Liver (tissue), 9 donors: ENCODE measurements around the gene SYNJ1. TPM values are rescaled to one million over a fixed set of nuclear protein-coding genes. Genes with fewer than 3 reads are reported as not detected.

Experiments
- DNase-seq: peaks from one replicate; pipeline ENCODE4 v3.0.0-alpha.2; 2017; ENCODE audit warnings: low spot score
- H3K27ac ChIP-seq, 2 donors: one replicate each; pipeline ENCODE4 v1.7.0; 2013; ENCODE audit warnings: inconsistent platforms in 2 of 2, low read length in 2 of 2, control low read depth in 1 of 2, low read depth in 1 of 2, mild to moderate bottlenecking in 1 of 2
- H3K27me3 ChIP-seq, 4 donors: one replicate each; pipeline versions ENCODE4 v1.6.1 to v1.7.0; 2013; ENCODE audit warnings: low read length in 3 of 4, inconsistent platforms in 1 of 4, mild to moderate bottlenecking in 1 of 4, moderate library complexity in 1 of 4; ENCODE audit not compliant: control insufficient read depth in 4 of 4, insufficient read depth in 4 of 4
- H3K36me3 ChIP-seq, 4 donors: one replicate each; pipeline versions ENCODE4 v1.6.1 to v1.7.0; 2013; ENCODE audit warnings: low read length in 3 of 4, mild to moderate bottlenecking in 3 of 4, low read depth in 1 of 4, moderate library complexity in 1 of 4; ENCODE audit not compliant: control insufficient read depth in 4 of 4, insufficient read depth in 3 of 4
- H3K4me1 ChIP-seq, 4 donors: one replicate each; pipeline versions ENCODE4 v1.6.1 to v1.7.0; 2013; ENCODE audit warnings: low read length in 3 of 4, mild to moderate bottlenecking in 3 of 4, moderate library complexity in 1 of 4; ENCODE audit not compliant: control insufficient read depth in 4 of 4, insufficient read depth in 4 of 4
- H3K4me3 ChIP-seq, 3 donors: one replicate each; pipeline versions ENCODE4 v1.6.1 to v1.7.0; 2013; ENCODE audit warnings: low read length in 3 of 3, control low read depth in 1 of 3, low read depth in 1 of 3, mild to moderate bottlenecking in 1 of 3
- H3K9ac ChIP-seq, 2 donors: one replicate each; pipeline ENCODE4 v1.7.0; 2013; ENCODE audit warnings: low read length in 2 of 2, mild to moderate bottlenecking in 2 of 2, moderate library complexity in 2 of 2, control low read depth in 1 of 2, low read depth in 1 of 2
- H3K9me3 ChIP-seq, 4 donors: one replicate each; pipeline versions ENCODE4 v1.6.1 to v1.7.0; 2013; ENCODE audit warnings: low read length in 3 of 4; ENCODE audit not compliant: control insufficient read depth in 4 of 4
- ATF3 ChIP-seq: IDR thresholded peaks from 2 replicates; pipeline ENCODE4 v1.6.1; 2016; ENCODE audit warnings: antibody characterized with exemption
- EGR1 ChIP-seq, 2 donors: IDR thresholded peaks; 2 replicates each; pipeline ENCODE4 v1.6.1; 2016 to 2018; ENCODE audit warnings: antibody characterized with exemption in 2 of 2, low read depth in 2 of 2
- FOXA2 ChIP-seq: IDR thresholded peaks from 2 replicates; pipeline ENCODE4 v1.6.1; 2016; ENCODE audit warnings: antibody characterized with exemption
- GABPA ChIP-seq, 2 donors: IDR thresholded peaks in 1 of 2; conservative IDR thresholded peaks in 1 of 2; 2 replicates each; pipeline ENCODE4 v1.6.1; 2016; ENCODE audit warnings: antibody characterized with exemption in 2 of 2, mild to moderate bottlenecking in 1 of 2, moderate library complexity in 1 of 2
- HNF4A ChIP-seq, 2 donors: conservative IDR thresholded peaks; 2 replicates each; pipeline ENCODE4 v1.6.1; 2016; ENCODE audit warnings: antibody characterized with exemption in 2 of 2, mild to moderate bottlenecking in 2 of 2
- HNF4G ChIP-seq: IDR thresholded peaks from 2 replicates; pipeline ENCODE4 v1.6.1; 2016; ENCODE audit warnings: antibody characterized with exemption
- JUND ChIP-seq, 2 donors: IDR thresholded peaks; 2 replicates each; pipeline ENCODE4 v1.6.1; 2016; ENCODE audit warnings: antibody characterized with exemption in 2 of 2
- NR2F2 ChIP-seq: IDR thresholded peaks from 2 replicates; pipeline ENCODE4 v1.6.1; 2016; ENCODE audit warnings: antibody characterized with exemption
- RAD21 ChIP-seq, 2 donors: IDR thresholded peaks; 2 replicates each; pipeline ENCODE4 v1.6.1; 2016; ENCODE audit warnings: antibody characterized with exemption in 2 of 2, mild to moderate bottlenecking in 2 of 2
- REST ChIP-seq: IDR thresholded peaks from 2 replicates; pipeline ENCODE4 v1.6.1; 2016; ENCODE audit warnings: antibody characterized with exemption, mild to moderate bottlenecking
- SP1 ChIP-seq: IDR thresholded peaks from 2 replicates; pipeline ENCODE4 v1.6.1; 2018; ENCODE audit warnings: antibody characterized with exemption, mild to moderate bottlenecking
- TAF1 ChIP-seq: conservative IDR thresholded peaks from 2 replicates; pipeline ENCODE4 v1.6.1; 2016; ENCODE audit warnings: antibody characterized with exemption, mild to moderate bottlenecking
- YY1 ChIP-seq: IDR thresholded peaks from 2 replicates; pipeline ENCODE4 v1.6.1; 2016; ENCODE audit warnings: antibody characterized with exemption, mild to moderate bottlenecking
- WGBS: extraction: QIAGEN DNeasy Blood & Tissue Kit; methylation state at CpG from one replicate; pipeline ENCODE4 v1.1.7; 2013; 5-methylcytosine and 5-hydroxymethylcytosine counted together
- polyA plus RNA-seq, 2 donors: library from polyadenylated mRNA; stranded (reverse) in 1 of 2; unstranded in 1 of 2; fragments of 200-250 nt in 1 of 2; fragments of >200 nt in 1 of 2; fragmentation: Nextera tagmentation in 1 of 2; extraction: Ambion mirVana in 1 of 2; gene quantifications; one replicate each; pipeline versions ENCODE4 v1.2.1 to v1.2.3, GENCODE V29; 2013 to 2015
- total RNA-seq, 2 donors: library from RNA; depleted of rRNA; stranded (reverse); fragments of >200 nt; gene quantifications; one replicate each; pipeline ENCODE4 v1.2.3, GENCODE V29; 2014
- TF ChIP-seq, protein P1 (sequence below): fragments of 150-350 bp; IDR thresholded peaks from 2 replicates; pipeline ENCODE4 v1.5.1; 2017; ENCODE audit warnings: improper control_type of control experiment, low read depth, low read length; ENCODE audit not compliant: missing input control
- donor health status: healthy.
- donor health status: healthy.
- donor health status: healthy.
- donor health status: healthy.
- donor health status: healthy.

Gene SYNJ1
- total and polyA plus RNA-seq, 4 donors: 2.5 to 7.2 (median 5.0) TPM

GRCh38 chr21:32710987-32711386 lies 16.8 kb downstream of the SYNJ1 start:
- TF ChIP-seq EGR1 (IDR thresholded peaks at IDR 0.05; ENCODE audit: low read depth in 2 of 2) (no peak), ATF3 (no peak)
- Histone ChIP-seq H3K4me1 (no peaks in the 10 kb centered on the region), H3K27me3 (no peaks in the 10 kb centered on the region), H3K27ac (no peak overlapping the region), H3K4me3 (no peak overlapping the region), H3K36me3 (no peaks in the 10 kb centered on the region), H3K9me3 (no peaks in the 10 kb centered on the region), H3K9ac (no peak overlapping the region)
- 87% methylated on average over 4 of the region's 4 CpGs for WGBS
- DNase-seq: no peak

DNA sequence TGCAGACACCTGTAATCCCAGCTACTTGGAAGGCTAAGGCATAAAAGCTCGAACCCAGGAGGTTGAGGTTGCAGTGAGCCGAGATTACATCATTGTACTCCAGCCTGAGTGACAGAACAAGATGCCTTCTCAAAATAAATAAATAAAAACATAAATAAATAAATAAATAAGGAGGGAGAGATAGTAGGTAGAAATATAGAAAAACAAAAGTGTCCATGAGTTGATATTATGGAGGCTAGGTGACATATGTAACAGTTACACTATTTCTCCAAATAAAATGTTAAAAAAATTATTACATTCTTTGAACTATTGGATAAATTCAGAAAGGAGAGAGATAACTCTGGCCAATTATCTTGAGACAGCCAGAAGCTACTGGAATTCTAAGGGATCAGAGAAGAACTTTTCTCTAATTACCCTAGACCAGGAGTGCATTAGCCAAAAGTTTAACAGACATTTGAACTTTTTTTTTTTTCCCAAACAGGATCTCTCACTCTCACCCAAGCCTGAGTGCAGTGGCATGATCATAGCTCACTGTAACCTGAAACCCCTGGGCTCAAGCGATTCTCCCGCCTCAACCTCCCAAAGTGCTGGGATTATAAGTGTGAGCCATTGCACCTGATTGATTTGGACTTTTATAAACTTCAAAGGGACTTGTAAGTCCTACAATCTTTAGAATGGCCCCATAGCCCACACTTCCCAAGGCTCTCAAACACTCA lies 17.6 kb downstream of the SYNJ1 start:
- Histone ChIP-seq H3K27me3 (no peaks in the 10 kb centered on the region), H3K36me3 (no peaks in the 10 kb centered on the region), H3K4me3 (no peak overlapping the region), H3K27ac (no peak overlapping the region), H3K4me1 (no peaks in the 10 kb centered on the region), H3K9ac (no peak overlapping the region), H3K9me3 (no peaks in the 10 kb centered on the region)
- no peak for DNase-seq
- TF ChIP-seq SP1: no peak
- TF ChIP-seq HNF4A (conservative IDR thresholded peaks at IDR 0.05): no peak
- 90% methylated on average over 4 of the region's 4 CpGs for WGBS

DNA sequence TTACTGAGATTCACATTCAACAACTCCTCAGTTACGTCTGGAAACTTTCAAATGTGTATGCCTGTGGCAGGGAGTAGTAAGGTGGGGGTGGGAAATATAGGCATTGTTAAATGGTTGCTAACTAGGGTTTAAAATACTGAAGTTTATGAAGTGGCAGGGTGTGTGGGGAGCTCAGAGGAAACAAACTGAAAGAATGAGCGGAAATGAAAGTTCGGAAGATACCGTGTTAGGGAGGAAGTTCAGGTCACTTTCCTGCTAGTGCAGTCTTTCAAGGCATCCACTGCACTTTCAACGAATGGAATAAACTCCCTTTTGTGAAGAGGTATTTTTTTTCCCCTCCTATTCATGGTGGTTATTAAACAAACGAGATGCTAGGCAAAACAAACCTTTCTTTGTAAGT lies 19.7 kb downstream of the SYNJ1 start:
- DNase-seq: no peak
- WGBS: 78% methylated on average over 6 of the region's 6 CpGs
- Histone ChIP-seq H3K27ac (no peak overlapping the region), H3K9ac (no peak overlapping the region), H3K27me3 (no peaks in the 10 kb centered on the region), H3K4me3 (no peak overlapping the region), H3K4me1 (no peaks in the 10 kb centered on the region), H3K36me3 (no peaks in the 10 kb centered on the region), H3K9me3 (no peaks in the 10 kb centered on the region)
- TF ChIP-seq, protein P1, sequence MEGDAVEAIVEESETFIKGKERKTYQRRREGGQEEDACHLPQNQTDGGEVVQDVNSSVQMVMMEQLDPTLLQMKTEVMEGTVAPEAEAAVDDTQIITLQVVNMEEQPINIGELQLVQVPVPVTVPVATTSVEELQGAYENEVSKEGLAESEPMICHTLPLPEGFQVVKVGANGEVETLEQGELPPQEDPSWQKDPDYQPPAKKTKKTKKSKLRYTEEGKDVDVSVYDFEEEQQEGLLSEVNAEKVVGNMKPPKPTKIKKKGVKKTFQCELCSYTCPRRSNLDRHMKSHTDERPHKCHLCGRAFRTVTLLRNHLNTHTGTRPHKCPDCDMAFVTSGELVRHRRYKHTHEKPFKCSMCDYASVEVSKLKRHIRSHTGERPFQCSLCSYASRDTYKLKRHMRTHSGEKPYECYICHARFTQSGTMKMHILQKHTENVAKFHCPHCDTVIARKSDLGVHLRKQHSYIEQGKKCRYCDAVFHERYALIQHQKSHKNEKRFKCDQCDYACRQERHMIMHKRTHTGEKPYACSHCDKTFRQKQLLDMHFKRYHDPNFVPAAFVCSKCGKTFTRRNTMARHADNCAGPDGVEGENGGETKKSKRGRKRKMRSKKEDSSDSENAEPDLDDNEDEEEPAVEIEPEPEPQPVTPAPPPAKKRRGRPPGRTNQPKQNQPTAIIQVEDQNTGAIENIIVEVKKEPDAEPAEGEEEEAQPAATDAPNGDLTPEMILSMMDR: no peak
- TF ChIP-seq YY1: no peak
- TF ChIP-seq RAD21 (IDR thresholded peaks at IDR 0.05): no peak
- TF ChIP-seq FOXA2: no peak
- no peak for TF ChIP-seq EGR1 (IDR thresholded peaks at IDR 0.05; ENCODE audit: low read depth in 2 of 2)
- TF ChIP-seq HNF4A (conservative IDR thresholded peaks at IDR 0.05): no peak
- no peak for TF ChIP-seq ATF3
- TF ChIP-seq GABPA (IDR thresholded peaks at IDR 0.05 in 1 of 2, conservative IDR thresholded peaks at IDR 0.05 in 1 of 2): no peak
- no peak for TF ChIP-seq HNF4G

DNA sequence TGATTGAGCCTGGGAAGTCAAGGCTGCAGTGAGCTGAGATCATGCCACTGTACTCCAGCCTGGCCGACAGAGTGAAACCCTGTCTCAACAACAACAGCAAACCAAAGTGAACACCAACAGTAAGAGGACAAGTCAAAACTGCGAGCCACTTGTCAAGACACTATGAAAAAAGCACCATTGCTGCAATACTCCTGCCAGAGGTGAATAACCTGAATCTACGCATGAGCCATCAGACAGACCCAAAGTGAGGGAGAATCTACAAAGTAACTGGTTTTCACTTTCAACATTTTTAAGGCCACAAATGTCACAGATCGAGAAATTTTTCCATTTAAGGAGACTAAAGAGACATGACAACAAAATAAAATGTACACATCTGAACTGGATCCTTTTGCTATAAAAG lies 21.9 kb downstream of the SYNJ1 start:
- H3K9me3 ChIP-seq: no peaks in the 10 kb centered on the region
- H3K27me3 ChIP-seq: no peaks in the 10 kb centered on the region
- WGBS: 97% methylated on average over 4 of the region's 4 CpGs
- TF ChIP-seq NR2F2 (no peak), JUND (IDR thresholded peaks at IDR 0.05) (no peak), TAF1 (no peak), REST (no peak), GABPA (IDR thresholded peaks at IDR 0.05 in 1 of 2, conservative IDR thresholded peaks at IDR 0.05 in 1 of 2) (no peak), ATF3 (no peak), SP1 (no peak)

More for the DNA sequence above, 21.9 kb downstream of the SYNJ1 start:
- H3K4me3 ChIP-seq: no peak overlapping the region
- no peak overlapping the region for H3K9ac ChIP-seq
- H3K36me3 ChIP-seq: no peaks in the 10 kb centered on the region
- no peak overlapping the region for H3K27ac ChIP-seq
- DNase-seq: no peak
- H3K4me1 ChIP-seq: no peaks in the 10 kb centered on the region
